ENCODE data around the gene AADACL3.
"Not testable (repeated sequence)": the region's sequence is repeated elsewhere in the genome, so short reads cannot be mapped to it uniquely, and the experiment has no call there.

The AADACL3 gene

GRCh38 chr1:12714710-12715475, 1.0 kb upstream of the AADACL3 start:
- Histone ChIP-seq H3K27ac (ENCODE audit: low read depth, low read length, severe bottlenecking) (no peak overlapping the region), H3K9me3 (ENCODE audit: control insufficient read depth, low read length) (no peaks in the 10 kb centered on the region), H3K4me1 (ENCODE audit: control insufficient read depth, insufficient read depth, low read length, poor library complexity, severe bottlenecking) (peaks cover 11% of the 10 kb centered on the region), H3K36me3 (ENCODE audit: control insufficient read depth, insufficient read depth, low read length) (no peaks in the 10 kb centered on the region), H3K4me3 (ENCODE audit: extremely low read depth, insufficient read depth, low read length, poor library complexity, severe bottlenecking) (no peak overlapping the region)
- WGBS, 2 experiments (ENCODE audit: insufficient coverage in 2 of 2) = 80 to 87% methylated on average over 2 of the region's 3 CpGs

GRCh38 chr1:12717301-12717838, 1.5 kb downstream of the AADACL3 start:
- Histone ChIP-seq H3K9me3 (ENCODE audit: control insufficient read depth, low read length) (no peaks in the 10 kb centered on the region), H3K36me3 (ENCODE audit: control insufficient read depth, insufficient read depth, low read length) (no peaks in the 10 kb centered on the region), H3K4me1 (ENCODE audit: control insufficient read depth, insufficient read depth, low read length, poor library complexity, severe bottlenecking) (peaks cover 3% of the 10 kb centered on the region), H3K27ac (ENCODE audit: low read depth, low read length, severe bottlenecking) (no peak overlapping the region), H3K4me3 (ENCODE audit: extremely low read depth, insufficient read depth, low read length, poor library complexity, severe bottlenecking) (no peak overlapping the region)
- WGBS, 2 experiments (ENCODE audit: insufficient coverage in 2 of 2) = 67 to 80% methylated on average over 3 to 5 of the region's 7 CpGs

- Histone ChIP-seq H3K9me3 (ENCODE audit: control insufficient read depth, low read length) (no peaks in the 10 kb centered on the region), H3K4me1 (ENCODE audit: control insufficient read depth, insufficient read depth, low read length, poor library complexity, severe bottlenecking) (no peaks in the 10 kb centered on the region), H3K36me3 (ENCODE audit: control insufficient read depth, insufficient read depth, low read length) (no peaks in the 10 kb centered on the region), H3K4me3 (ENCODE audit: extremely low read depth, insufficient read depth, low read length, poor library complexity, severe bottlenecking) (no peak overlapping the region), H3K27ac (ENCODE audit: low read depth, low read length, severe bottlenecking) (no peak overlapping the region)
- no CpG with 5 or more reads among the region's 1 CpG for WGBS, 2 experiments (ENCODE audit: insufficient coverage in 2 of 2)
Observed at GRCh38 chr1:12722626-12723025, 6.7 kb downstream of the AADACL3 start.

GRCh38 chr1:12728391-12728790, 12.5 kb downstream of the AADACL3 start:
- Histone ChIP-seq H3K4me1 (ENCODE audit: control insufficient read depth, insufficient read depth, low read length, poor library complexity, severe bottlenecking) (no peaks in the 10 kb centered on the region), H3K27ac (ENCODE audit: low read depth, low read length, severe bottlenecking) (no peak overlapping the region), H3K4me3 (ENCODE audit: extremely low read depth, insufficient read depth, low read length, poor library complexity, severe bottlenecking) (no peak overlapping the region), H3K36me3 (ENCODE audit: control insufficient read depth, insufficient read depth, low read length) (no peaks in the 10 kb centered on the region), H3K9me3 (ENCODE audit: control insufficient read depth, low read length) (peaks cover 6% of the 10 kb centered on the region)
- no CpG with 5 or more reads among the region's 2 CpGs for WGBS, 2 experiments (ENCODE audit: insufficient coverage in 2 of 2)

- Histone ChIP-seq H3K4me1 (ENCODE audit: control insufficient read depth, insufficient read depth, low read length, poor library complexity, severe bottlenecking) (no peaks in the 10 kb centered on the region), H3K9me3 (ENCODE audit: control insufficient read depth, low read length) (peaks cover 6% of the 10 kb centered on the region), H3K36me3 (ENCODE audit: control insufficient read depth, insufficient read depth, low read length) (no peaks in the 10 kb centered on the region), H3K27ac (ENCODE audit: low read depth, low read length, severe bottlenecking) (no peak overlapping the region), H3K4me3 (ENCODE audit: extremely low read depth, insufficient read depth, low read length, poor library complexity, severe bottlenecking) (no peak overlapping the region)
- WGBS, 2 experiments (ENCODE audit: insufficient coverage in 2 of 2) = no CpG with 5 or more reads among the region's 1 CpG
Observed at GRCh38 chr1:12730156-12730555, 14.2 kb downstream of the AADACL3 start.

GRCh38 chr1:12731084-12731483, 15.2 kb downstream of the AADACL3 start:
- H3K4me3 ChIP-seq (ENCODE audit: extremely low read depth, insufficient read depth, low read length, poor library complexity, severe bottlenecking); H3K9me3 ChIP-seq (ENCODE audit: control insufficient read depth, low read length); H3K36me3 ChIP-seq (ENCODE audit: control insufficient read depth, insufficient read depth, low read length); H3K27ac ChIP-seq (ENCODE audit: low read depth, low read length, severe bottlenecking); H3K4me1 ChIP-seq (ENCODE audit: control insufficient read depth, insufficient read depth, low read length, poor library complexity, severe bottlenecking): not testable (repeated sequence)
- WGBS, 2 experiments (ENCODE audit: insufficient coverage in 2 of 2) = no CpG with 5 or more reads among the region's 2 CpGs

- Histone ChIP-seq H3K36me3 (ENCODE audit: control insufficient read depth, insufficient read depth, low read length) (no peaks in the 10 kb centered on the region), H3K4me3 (ENCODE audit: extremely low read depth, insufficient read depth, low read length, poor library complexity, severe bottlenecking) (no peak overlapping the region), H3K4me1 (ENCODE audit: control insufficient read depth, insufficient read depth, low read length, poor library complexity, severe bottlenecking) (no peaks in the 10 kb centered on the region), H3K27ac (ENCODE audit: low read depth, low read length, severe bottlenecking) (no peak overlapping the region), H3K9me3 (ENCODE audit: control insufficient read depth, low read length) (no peaks in the 10 kb centered on the region)
- WGBS, 2 experiments (ENCODE audit: insufficient coverage in 2 of 2) = 83% methylated on average over 1 of the region's 3 CpGs
Observed at GRCh38 chr1:12734651-12735050, 18.7 kb downstream of the AADACL3 start.

GRCh38 chr1:12738934-12739333, 23.0 kb downstream of the AADACL3 start:
- Histone ChIP-seq H3K27ac (ENCODE audit: low read depth, low read length, severe bottlenecking) (no peak overlapping the region), H3K36me3 (ENCODE audit: control insufficient read depth, insufficient read depth, low read length) (no peaks in the 10 kb centered on the region), H3K9me3 (ENCODE audit: control insufficient read depth, low read length) (no peaks in the 10 kb centered on the region), H3K4me1 (ENCODE audit: control insufficient read depth, insufficient read depth, low read length, poor library complexity, severe bottlenecking) (no peaks in the 10 kb centered on the region), H3K4me3 (ENCODE audit: extremely low read depth, insufficient read depth, low read length, poor library complexity, severe bottlenecking) (no peak overlapping the region)
- WGBS, 2 experiments (ENCODE audit: insufficient coverage in 2 of 2) = 70% methylated on average over 1 of the region's 1 CpG; no CpG with 5 or more reads in 1 of the 2 experiments

- WGBS, 2 experiments (ENCODE audit: insufficient coverage in 2 of 2) = 97% methylated on average over 2 to 4 of the region's 5 CpGs
- Histone ChIP-seq H3K4me3 (ENCODE audit: extremely low read depth, insufficient read depth, low read length, poor library complexity, severe bottlenecking) (no peak overlapping the region), H3K27ac (ENCODE audit: low read depth, low read length, severe bottlenecking) (no peak overlapping the region), H3K36me3 (ENCODE audit: control insufficient read depth, insufficient read depth, low read length) (no peaks in the 10 kb centered on the region), H3K4me1 (ENCODE audit: control insufficient read depth, insufficient read depth, low read length, poor library complexity, severe bottlenecking) (no peaks in the 10 kb centered on the region), H3K9me3 (ENCODE audit: control insufficient read depth, low read length) (no peaks in the 10 kb centered on the region)
Observed at GRCh38 chr1:12739613-12740012, 23.7 kb downstream of the AADACL3 start.

GRCh38 chr1:12741946-12742345, 26.0 kb downstream of the AADACL3 start:
- Histone ChIP-seq H3K9me3 (ENCODE audit: control insufficient read depth, low read length) (no peaks in the 10 kb centered on the region), H3K4me1 (ENCODE audit: control insufficient read depth, insufficient read depth, low read length, poor library complexity, severe bottlenecking) (no peaks in the 10 kb centered on the region), H3K27ac (ENCODE audit: low read depth, low read length, severe bottlenecking) (no peak overlapping the region), H3K4me3 (ENCODE audit: extremely low read depth, insufficient read depth, low read length, poor library complexity, severe bottlenecking) (no peak overlapping the region), H3K36me3 (ENCODE audit: control insufficient read depth, insufficient read depth, low read length) (no peaks in the 10 kb centered on the region)
- 93% methylated on average over 2 of the region's 3 CpGs; no CpG with 5 or more reads in 1 of the 2 experiments for WGBS, 2 experiments (ENCODE audit: insufficient coverage in 2 of 2)
